DMS114 treated with DMSO at 0.1 percent for 48 hours (cell line): Measurements from ENCODE around the gene FPR1.
A peak's percentile ranks its signal among the peaks of the same experiment; 100 is the strongest.

Experiments used
- DNase-seq: peaks from one replicate; lab custom pipeline; 2025; ENCODE audit not compliant: unreplicated experiment; lab: John Stamatoyannopoulos, UW

The FPR1 gene

GRCh38 chr19:51751655-51752054 lies at the start of gene FPR1:
TSS of gene FPR1 (minus strand) at chr19:51751878. CDS start at chr19:51746994, 4,884 bp downstream.
- DNase-seq = no peak

- DNase-seq = no peak
These were observed 49.0 kb upstream of the FPR1 start for GRCh38 chr19:51800473-51801244.

GRCh38 chr19:51799774-51800472 lies 48.2 kb upstream of the FPR1 start:
- no peak for DNase-seq

- DNase-seq = no peak
These were observed 47.5 kb upstream of the FPR1 start for GRCh38 chr19:51799034-51799773.

- no peak for DNase-seq
These were observed 46.4 kb upstream of the FPR1 start for GRCh38 chr19:51798062-51798461.

GRCh38 chr19:51797480-51797879 lies 45.8 kb upstream of the FPR1 start:
- DNase-seq = no peak

- no peak for DNase-seq
These were observed 44.6 kb upstream of the FPR1 start for GRCh38 chr19:51796195-51796679.

- DNase-seq = no peak
These were observed 43.3 kb upstream of the FPR1 start, which contains the start of gene FPR3 for GRCh38 chr19:51794885-51795490. TSS of gene FPR3 (plus strand) at chr19:51795157. CDS start at chr19:51823749, 28,592 bp downstream.

GRCh38 chr19:51793994-51794393 lies 42.3 kb upstream of the FPR1 start:
- no peak for DNase-seq

- no peak for DNase-seq
These were observed 41.3 kb upstream of the FPR1 start for GRCh38 chr19:51792932-51793331.

- no peak for DNase-seq
These were observed 37.5 kb upstream of the FPR1 start for GRCh38 chr19:51789061-51789795.

- DNase-seq = no peak
These were observed 36.4 kb upstream of the FPR1 start for GRCh38 chr19:51788029-51788428.

- DNase-seq = no peak
These were observed 35.2 kb upstream of the FPR1 start for GRCh38 chr19:51786646-51787494.

- no peak for DNase-seq
These were observed 33.4 kb upstream of the FPR1 start for GRCh38 chr19:51784922-51785690.

GRCh38 chr19:51784109-51784785 lies 32.6 kb upstream of the FPR1 start:
- no peak for DNase-seq

- DNase-seq = peak; percentile 36
These were observed 31.7 kb upstream of the FPR1 start for GRCh38 chr19:51783372-51783771.

GRCh38 chr19:51781999-51782398 lies 30.3 kb upstream of the FPR1 start:
- no peak for DNase-seq

- DNase-seq = no peak
These were observed 28.6 kb upstream of the FPR1 start for GRCh38 chr19:51780270-51780669.
